ENCODE measurements around the gene MAFG.

Gene MAFG

DNA sequence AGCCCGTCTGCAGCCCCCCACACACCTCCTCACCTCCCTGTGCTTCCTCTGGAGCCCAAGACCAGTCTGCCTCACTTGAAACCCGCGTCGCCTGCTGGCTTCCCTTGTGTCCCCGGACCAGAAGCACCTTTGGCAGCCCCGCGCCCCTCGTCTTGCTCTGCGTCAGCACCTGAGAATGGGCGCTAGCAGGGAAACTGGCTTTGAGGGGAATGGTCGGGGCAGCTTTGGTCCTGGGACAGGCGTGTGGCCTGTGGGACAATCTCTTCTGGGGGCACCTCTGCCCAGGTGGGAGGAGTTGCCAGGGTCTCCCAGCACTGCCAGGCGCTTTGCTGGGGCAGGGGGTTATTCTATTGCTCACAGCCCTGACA, 3.6 kb upstream of the MAFG start:
- H3K9me3 ChIP-seq: no peaks in the 10 kb centered on the region
- no peak overlapping the region for H3K4me3 ChIP-seq
- H3K27ac ChIP-seq: peak overlapping the region; percentile 15; the same call in 1 of the 2 replicates
- H3K9ac ChIP-seq: no peak overlapping the region
- H4K20me1 ChIP-seq: peaks cover 61% of the 10 kb centered on the region
- peak overlapping the region; percentile 94 for H3K4me2 ChIP-seq
- peaks cover 19% of the 10 kb centered on the region for H3K27me3 ChIP-seq
- TF ChIP-seq Cebpa-rat (IDR thresholded peaks at IDR 0.05): no peak
- peaks cover 27% of the 10 kb centered on the region for H3K36me3 ChIP-seq
- peaks cover 71% of the 10 kb centered on the region for H3K4me1 ChIP-seq

DNA sequence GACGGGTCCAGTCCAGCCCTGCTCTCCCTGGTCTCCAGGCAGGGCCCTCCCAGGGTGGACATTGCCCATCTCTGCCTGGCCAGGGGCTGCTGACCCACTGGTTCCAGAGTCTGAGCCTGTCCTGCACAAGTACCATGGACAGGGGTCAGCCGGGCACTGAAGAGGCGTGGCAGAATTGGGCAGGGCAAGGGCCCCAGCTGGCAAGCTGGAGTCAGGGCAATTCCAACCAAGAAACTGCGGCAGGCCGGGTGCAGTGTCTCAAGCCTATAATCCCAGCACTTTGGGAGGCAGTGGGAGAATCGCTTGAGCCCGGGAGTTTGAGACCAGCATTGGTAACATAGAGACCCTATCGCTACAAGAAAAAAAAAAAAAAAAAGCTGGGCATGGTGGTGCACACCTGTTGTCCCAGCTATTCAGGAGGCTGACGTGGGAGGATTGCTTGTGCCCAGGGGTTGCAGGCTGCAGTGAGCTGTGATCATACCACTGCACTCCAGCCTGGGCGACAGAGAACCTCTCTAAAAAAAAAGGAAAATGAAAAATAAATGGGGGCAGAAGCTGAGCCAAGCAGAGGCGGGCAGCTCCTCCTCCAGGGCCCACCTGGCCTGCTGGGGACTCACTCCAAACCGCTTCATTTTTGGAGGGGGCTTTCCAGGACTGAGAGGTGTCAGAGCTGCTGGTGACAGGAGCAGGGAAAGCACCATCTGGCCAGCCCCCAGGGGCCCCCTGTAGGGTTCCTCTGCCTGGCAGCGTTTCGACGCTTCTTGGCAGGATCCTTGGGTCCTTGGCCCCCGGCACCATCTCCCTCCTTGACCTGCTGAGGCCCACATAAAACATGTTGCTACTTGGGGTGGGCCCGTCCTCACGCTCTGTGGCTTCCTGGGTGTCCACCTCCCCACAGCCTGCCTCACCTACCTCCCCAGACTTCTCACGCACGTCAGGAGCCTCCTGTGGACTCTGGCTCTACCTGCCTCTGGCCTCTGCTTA, 2.9 kb upstream of the MAFG start:
- Histone ChIP-seq H4K20me1 (peaks cover 66% of the 10 kb centered on the region), H3K4me3 (no peak overlapping the region), H3K9ac (no peak overlapping the region), H3K27me3 (peaks cover 19% of the 10 kb centered on the region), H3K36me3 (peaks cover 26% of the 10 kb centered on the region), H3K4me1 (peaks cover 71% of the 10 kb centered on the region), H3K9me3 (no peaks in the 10 kb centered on the region), H3K27ac (peak overlapping the region; percentile 15; the same call in 1 of the 2 replicates), H3K4me2 (peak overlapping the region; percentile 94)
- TF ChIP-seq Cebpa-rat (IDR thresholded peaks at IDR 0.05): no peak

DNA sequence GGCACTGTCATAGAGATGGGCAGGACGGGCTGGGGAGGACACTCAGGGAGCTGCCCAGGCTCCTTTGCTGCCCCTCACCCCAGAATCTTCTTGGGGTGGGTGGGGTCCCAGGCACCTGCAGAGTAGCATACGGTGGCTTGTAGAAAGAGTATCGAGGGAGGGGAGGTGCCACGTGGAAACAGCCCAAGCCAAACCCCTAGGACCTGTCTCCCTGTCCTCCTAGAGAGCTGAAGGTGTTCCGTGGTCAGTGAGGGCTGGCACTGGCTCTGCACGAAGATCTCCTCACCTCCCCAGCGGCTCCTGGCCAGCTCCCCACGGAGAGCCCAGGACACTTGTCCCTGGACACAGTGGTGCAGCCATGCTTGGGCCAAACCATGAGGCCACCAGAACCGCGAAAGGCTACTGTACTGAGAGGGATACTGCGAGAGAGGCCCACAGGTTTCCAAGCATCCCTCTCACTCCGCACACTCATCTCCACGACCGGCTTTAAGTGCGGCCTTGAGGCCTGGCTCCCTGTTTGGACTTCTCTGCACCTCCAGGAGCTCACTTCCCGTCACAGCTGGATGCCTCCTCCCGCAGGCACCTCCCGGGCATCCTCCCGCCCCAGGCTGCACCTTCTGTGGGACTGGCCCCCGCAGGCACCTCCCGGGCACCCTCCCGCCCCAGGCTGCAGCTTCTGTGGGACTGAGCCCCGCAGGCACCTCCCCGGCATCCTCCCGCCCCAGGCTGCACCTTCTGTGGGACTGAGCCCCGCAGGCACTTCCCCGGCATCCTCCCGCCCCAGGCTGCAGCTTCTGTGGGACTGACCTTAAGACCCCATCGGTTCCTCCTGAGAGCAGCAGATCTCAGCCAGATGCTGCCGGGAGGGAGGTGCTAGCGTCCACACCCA, 2.0 kb upstream of the MAFG start:
- Histone ChIP-seq H3K9ac (peak overlapping the region; percentile 91), H3K4me2 (peak overlapping the region; percentile 94), H3K27me3 (peaks cover 19% of the 10 kb centered on the region), H3K4me3 (peak overlapping the region; percentile 97; the same call in 1 of the 2 replicates), H4K20me1 (peaks cover 66% of the 10 kb centered on the region), H3K4me1 (peaks cover 71% of the 10 kb centered on the region), H3K27ac (no peak overlapping the region), H3K36me3 (peaks cover 17% of the 10 kb centered on the region), H3K9me3 (no peaks in the 10 kb centered on the region)
- no peak for TF ChIP-seq Cebpa-rat (IDR thresholded peaks at IDR 0.05)

DNA sequence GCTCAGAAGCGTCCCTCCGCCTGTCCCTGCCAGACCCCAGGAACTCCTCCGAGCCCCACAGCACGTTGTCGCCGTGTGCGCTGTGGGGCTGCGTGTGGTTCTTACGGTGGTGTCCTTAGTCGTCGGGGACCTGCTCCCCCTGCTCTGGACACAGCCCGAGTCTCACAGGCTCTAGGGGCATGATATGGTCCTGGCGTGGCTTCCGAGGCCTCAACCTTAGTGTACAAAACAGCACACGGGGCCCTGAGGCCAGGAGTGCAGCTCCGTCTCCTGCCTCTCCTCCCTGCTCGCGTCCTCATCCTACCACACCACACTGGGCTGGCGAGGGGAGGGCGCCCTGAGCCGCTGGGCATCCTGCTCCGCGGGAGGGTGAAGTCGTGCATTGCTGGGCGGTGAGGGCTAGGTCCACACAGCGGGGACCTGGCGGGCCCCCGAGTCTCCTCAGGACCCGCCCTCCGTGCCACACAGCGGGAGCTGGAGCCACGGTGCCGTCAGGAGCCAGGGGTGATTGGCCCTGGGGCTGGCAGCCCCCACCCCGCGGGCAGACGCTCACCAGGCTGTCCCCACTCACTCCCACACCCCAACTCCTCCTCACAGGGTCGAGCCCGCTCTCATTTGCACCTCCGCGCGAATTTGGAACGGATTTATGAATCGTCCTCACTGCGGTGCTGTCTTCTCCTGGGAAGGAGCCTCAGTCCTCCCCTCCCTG, 1.2 kb upstream of the MAFG start:
- Histone ChIP-seq H3K27ac (peak overlapping the region; percentile 91), H3K4me3 (peak overlapping the region; percentile 97), H3K4me1 (peaks cover 73% of the 10 kb centered on the region), H3K27me3 (peaks cover 19% of the 10 kb centered on the region), H4K20me1 (peaks cover 66% of the 10 kb centered on the region), H3K36me3 (peaks cover 9% of the 10 kb centered on the region), H3K9me3 (no peaks in the 10 kb centered on the region), H3K9ac (peak overlapping the region; percentile 91), H3K4me2 (peak overlapping the region; percentile 94)
- TF ChIP-seq Cebpa-rat (IDR thresholded peaks at IDR 0.05): no peak

DNA sequence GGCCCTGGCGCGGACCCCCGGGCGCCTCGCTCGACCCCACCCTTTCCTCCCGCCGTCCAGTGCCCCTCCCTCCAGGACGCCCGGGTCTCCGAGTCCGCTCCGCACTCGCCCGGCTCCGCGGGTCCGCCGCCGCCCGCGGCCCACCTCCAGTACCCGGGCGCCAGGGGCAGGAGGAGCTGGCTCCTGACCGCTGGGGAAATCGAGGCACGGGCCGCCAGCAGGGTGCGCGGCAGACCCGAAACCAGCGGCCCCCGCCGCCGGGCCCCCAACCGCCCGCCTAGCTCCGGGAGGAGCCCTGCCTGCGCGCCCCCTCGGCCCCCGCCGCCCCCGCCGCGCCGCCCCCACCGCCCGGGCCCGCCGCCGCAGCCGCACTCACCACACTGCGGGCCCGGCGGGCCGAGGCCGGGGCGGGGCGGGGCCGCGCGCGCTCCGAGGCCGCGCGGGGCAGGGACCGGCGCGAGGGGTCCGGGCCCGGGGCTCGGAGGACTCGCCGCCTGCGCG, 333 bp downstream of the MAFG start:
- peaks cover 55% of the 10 kb centered on the region for H4K20me1 ChIP-seq
- TF ChIP-seq Cebpa-rat (IDR thresholded peaks at IDR 0.05): no peak
- H3K4me1 ChIP-seq: peaks cover 85% of the 10 kb centered on the region
- peak overlapping the region; percentile 91 for H3K9ac ChIP-seq
- H3K9me3 ChIP-seq: no peaks in the 10 kb centered on the region
- H3K27me3 ChIP-seq: peaks cover 19% of the 10 kb centered on the region
- H3K4me2 ChIP-seq: peak overlapping the region; percentile 100
- peak overlapping the region; percentile 97 for H3K4me3 ChIP-seq
- peaks cover 8% of the 10 kb centered on the region for H3K36me3 ChIP-seq
- peak overlapping the region; percentile 91 for H3K27ac ChIP-seq

DNA sequence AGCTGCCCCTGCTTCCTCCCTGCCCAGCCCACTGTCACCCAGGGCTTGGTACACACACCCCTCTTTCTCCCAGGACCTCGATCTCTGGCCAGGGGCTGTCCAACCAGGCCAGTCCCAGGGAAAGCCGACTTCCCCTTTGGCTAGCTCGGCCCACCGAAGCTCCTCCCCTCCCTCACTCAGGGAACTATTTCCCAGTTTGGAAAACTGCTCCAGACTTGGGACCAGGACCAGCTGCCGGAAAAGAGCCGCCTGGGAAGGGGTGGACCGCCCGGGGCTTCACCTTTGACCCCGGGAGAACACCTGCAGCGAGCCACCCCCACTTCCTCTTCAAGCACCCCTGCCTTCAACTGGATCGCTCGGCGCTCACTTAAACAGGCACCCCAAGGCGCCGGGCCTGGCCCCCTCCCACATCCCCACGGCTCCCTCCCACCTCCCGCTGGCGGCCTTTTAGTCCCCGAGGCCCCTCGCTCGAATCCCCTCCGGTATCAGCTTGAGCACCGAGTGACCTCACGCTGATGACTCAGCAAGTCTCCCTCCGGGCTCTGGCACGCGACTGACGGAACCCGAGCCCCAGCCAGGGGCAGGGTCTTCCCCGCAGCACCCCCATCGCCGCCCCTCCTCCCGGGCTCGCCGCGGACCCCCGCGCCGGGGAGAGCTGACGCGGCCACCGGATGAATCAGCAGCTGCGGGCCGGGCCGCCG, 934 bp downstream of the MAFG start:
- H3K27me3 ChIP-seq: peaks cover 19% of the 10 kb centered on the region
- H3K4me1 ChIP-seq: peaks cover 85% of the 10 kb centered on the region
- H3K4me2 ChIP-seq: peak overlapping the region; percentile 100
- no peaks in the 10 kb centered on the region for H3K9me3 ChIP-seq
- H3K9ac ChIP-seq: peak overlapping the region; percentile 91
- H3K4me3 ChIP-seq: peak overlapping the region; percentile 97
- H4K20me1 ChIP-seq: peaks cover 49% of the 10 kb centered on the region
- H3K27ac ChIP-seq: peak overlapping the region; percentile 91
- H3K36me3 ChIP-seq: peaks cover 13% of the 10 kb centered on the region
- no peak for TF ChIP-seq Cebpa-rat (IDR thresholded peaks at IDR 0.05)

DNA sequence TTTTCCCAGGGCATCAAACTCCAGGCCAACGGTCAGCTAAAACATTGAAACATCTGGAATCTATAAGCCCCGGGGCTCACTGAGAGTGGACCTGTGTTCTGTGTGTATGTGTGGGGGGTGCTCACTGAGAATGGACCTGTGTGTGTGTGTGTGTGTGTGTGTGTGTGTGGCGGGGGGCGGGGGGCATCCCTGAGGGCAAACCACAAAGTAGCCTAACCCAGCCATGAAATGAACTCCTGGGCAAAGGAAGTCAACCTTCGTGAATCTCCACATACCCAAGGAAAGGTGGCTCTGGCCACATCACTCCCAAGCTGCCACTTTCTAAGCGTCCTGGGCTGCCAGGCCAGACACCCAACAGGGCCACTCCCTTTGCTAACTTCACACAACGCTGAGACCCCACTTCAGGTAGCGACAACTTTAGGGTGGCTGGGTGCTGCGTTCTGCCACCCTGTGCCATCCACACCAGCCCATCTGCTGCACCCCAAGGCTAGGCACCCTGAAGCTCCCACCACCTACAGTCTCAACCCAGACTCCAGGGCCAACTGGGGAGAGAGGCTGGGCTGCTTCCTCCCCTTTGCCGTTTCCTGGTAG, 1.6 kb downstream of the MAFG start:
- H3K9me3 ChIP-seq: no peaks in the 10 kb centered on the region
- H3K4me1 ChIP-seq: peaks cover 85% of the 10 kb centered on the region
- H3K27ac ChIP-seq: peak overlapping the region; percentile 91
- H3K4me2 ChIP-seq: peak overlapping the region; percentile 100
- H4K20me1 ChIP-seq: peaks cover 45% of the 10 kb centered on the region
- no peak for TF ChIP-seq Cebpa-rat (IDR thresholded peaks at IDR 0.05)
- H3K36me3 ChIP-seq: peaks cover 17% of the 10 kb centered on the region
- H3K27me3 ChIP-seq: peaks cover 19% of the 10 kb centered on the region
- peak overlapping the region; percentile 97 for H3K4me3 ChIP-seq
- peak overlapping the region; percentile 91 for H3K9ac ChIP-seq
